IMR-90 (cell line): Measurements from ENCODE around the gene CLEC16A. TPM values are rescaled to one million over a fixed set of nuclear protein-coding genes. Genes with fewer than 3 reads are reported as not detected.

Source experiments
- ATAC-seq: fragments of 200-7000 bp; cut with Tn5 transposase; 2 replicates; pipeline ENCODE4 v1.9.1; 2020; ENCODE audit warnings: low read depth, mild to moderate bottlenecking, moderate library complexity
- BruUV-seq: library from RNA; stranded (reverse); fragments of 400-500 nt; replicated peaks from 2 replicates; lab custom pipeline; 2021; lab: Mats Ljungman, UMichigan
- CTCF ChIA-PET: fragments of 300-600 bp; formaldehyde crosslinking; extraction: SDS; loops from one replicate; lab custom pipeline; 2021; ENCODE audit warnings: antibody characterized with exemption; lab: Yijun Ruan, JAX
- POLR2A ChIA-PET: fragments of 300-600 bp; sonication (Branson Sonifier 250); formaldehyde crosslinking; loops from one replicate; lab custom pipeline; 2022; ENCODE audit warnings: antibody characterized with exemption; ENCODE audit not compliant: unreplicated experiment; lab: Charles Lee
- DNase-seq: peaks from one replicate; pipeline ENCODE4 v3.0.0; 2013
- H2AFZ ChIP-seq: replicated peaks from 2 replicates; pipeline ENCODE3; 2013; ENCODE audit warnings: low read length, mild to moderate bottlenecking; ENCODE audit not compliant: poor library complexity
- H2AK5ac ChIP-seq: 2 replicates; pipeline ENCODE4 v1.6.1; 2013; ENCODE audit warnings: low read depth, low read length, inconsistent platforms
- H2AK9ac ChIP-seq: replicated peaks from 2 replicates; pipeline ENCODE3; 2013; ENCODE audit warnings: mild to moderate bottlenecking, low read depth, low read length, moderate library complexity; ENCODE audit not compliant: poor library complexity
- H2BK120ac ChIP-seq: 2 replicates; pipeline ENCODE4 v1.6.1; 2013; ENCODE audit warnings: low read depth, low read length, inconsistent platforms
- H2BK15ac ChIP-seq: 3 replicates; pipeline ENCODE4 v1.6.1; 2013; ENCODE audit warnings: low read depth, low read length, inconsistent platforms
- H2BK20ac ChIP-seq: 2 replicates; pipeline ENCODE4 v1.6.1; 2013; ENCODE audit warnings: low read depth, mild to moderate bottlenecking, inconsistent platforms, low read length, moderate library complexity
- H2BK5ac ChIP-seq: 2 replicates; pipeline ENCODE4 v1.6.1; 2013; ENCODE audit warnings: mild to moderate bottlenecking, low read depth, low read length, inconsistent platforms; ENCODE audit not compliant: poor library complexity, severe bottlenecking
- H3K14ac ChIP-seq: replicated peaks from 2 replicates; pipeline ENCODE4 v1.6.1; 2013; ENCODE audit warnings: low read depth, low read length, inconsistent platforms
- H3K18ac ChIP-seq: 2 replicates; pipeline ENCODE4 v1.6.1; 2013; ENCODE audit warnings: low read depth, low read length, control low read depth
- H3K23ac ChIP-seq: 2 replicates; pipeline ENCODE4 v1.6.1; 2013; ENCODE audit warnings: low read depth, low read length, inconsistent platforms
- H3K27ac ChIP-seq: 2 replicates; pipeline ENCODE4 v1.5.1; 2013; ENCODE audit warnings: mild to moderate bottlenecking, control low read depth, low read length; ENCODE audit not compliant: insufficient read depth
- H3K27me3 ChIP-seq: 2 replicates; pipeline ENCODE4 v1.6.1; 2013; ENCODE audit warnings: low read length; ENCODE audit not compliant: control insufficient read depth, insufficient read depth
- H3K36me3 ChIP-seq: 2 replicates; pipeline ENCODE4 v1.6.1; 2013; ENCODE audit warnings: low read length, mixed read lengths; ENCODE audit not compliant: control insufficient read depth, insufficient read depth
- H3K4ac ChIP-seq: 2 replicates; pipeline ENCODE4 v1.6.1; 2013; ENCODE audit warnings: low read depth, low read length, inconsistent platforms
- H3K4me1 ChIP-seq: 2 replicates; pipeline ENCODE4 v1.6.1; 2013; ENCODE audit warnings: low read length, mixed read lengths; ENCODE audit not compliant: control insufficient read depth, insufficient read depth
- H3K4me2 ChIP-seq: 2 replicates; pipeline ENCODE4 v1.6.1; 2013; ENCODE audit warnings: low read depth, mild to moderate bottlenecking, control low read depth, low read length, moderate library complexity
- H3K4me3 ChIP-seq: 2 replicates; pipeline ENCODE4 v1.5.1; 2013; ENCODE audit warnings: low read depth, mild to moderate bottlenecking, control low read depth, low read length, moderate library complexity; ENCODE audit not compliant: insufficient read depth
- H3K56ac ChIP-seq: 2 replicates; pipeline ENCODE4 v1.6.1; 2013; ENCODE audit warnings: low read length, inconsistent platforms; ENCODE audit not compliant: insufficient read depth; ENCODE audit errors: extremely low read depth
- H3K79me1 ChIP-seq, 2 experiments: 2 replicates each; pipeline ENCODE4 v1.6.1; 2013; ENCODE audit warnings: low read length in 2 of 2, inconsistent platforms in 1 of 2, low read depth in 1 of 2
- H3K9ac ChIP-seq: 2 replicates; pipeline ENCODE4 v1.6.1; 2013; ENCODE audit warnings: low read depth, low read length, control low read depth
- H3K9me1 ChIP-seq: 2 replicates; pipeline ENCODE4 v1.6.1; 2013; ENCODE audit warnings: low read length, inconsistent platforms; ENCODE audit not compliant: insufficient read depth
- H3K9me3 ChIP-seq: 2 replicates; pipeline ENCODE4 v1.6.1; 2013; ENCODE audit warnings: low read length; ENCODE audit not compliant: control insufficient read depth, insufficient read depth
- H4K20me1 ChIP-seq: 2 replicates; pipeline ENCODE4 v1.6.1; 2013; ENCODE audit warnings: low read length, inconsistent platforms; ENCODE audit not compliant: insufficient read depth
- H4K5ac ChIP-seq: 2 replicates; pipeline ENCODE4 v1.6.1; 2013; ENCODE audit warnings: mild to moderate bottlenecking, low read depth, low read length, control low read depth
- H4K8ac ChIP-seq, 2 experiments: 2 replicates each; pipeline ENCODE4 v1.6.1; 2013; ENCODE audit warnings: low read depth in 2 of 2, low read length in 2 of 2, control low read depth in 1 of 2, inconsistent platforms in 1 of 2
- H4K91ac ChIP-seq: 2 replicates; pipeline ENCODE4 v1.6.1; 2013; ENCODE audit warnings: low read depth, low read length, inconsistent platforms; ENCODE audit not compliant: insufficient read depth
- BHLHE40 ChIP-seq: fragments of 150-350 bp; IDR thresholded peaks from 2 replicates; pipeline ENCODE4 v1.6.1; 2016; ENCODE audit warnings: mild to moderate bottlenecking, low read depth, low read length
- CEBPB ChIP-seq: IDR thresholded peaks from 2 replicates; pipeline ENCODE4 v1.6.1; 2012; ENCODE audit warnings: low read depth, low read length, improper control_type of control experiment
- CTCF ChIP-seq: conservative IDR thresholded peaks from 2 replicates; pipeline ENCODE4 v1.5.1; 2012; ENCODE audit warnings: mild to moderate bottlenecking, low read depth, low read length, improper control_type of control experiment
- ELK1 ChIP-seq: fragments of 150-350 bp; IDR thresholded peaks from 2 replicates; pipeline ENCODE4 v1.6.1; 2016; ENCODE audit warnings: low read depth, mild to moderate bottlenecking, low read length, moderate library complexity, borderline replicate concordance
- FOS ChIP-seq: fragments of 150-350 bp; IDR thresholded peaks from 2 replicates; pipeline ENCODE4 v1.6.1; 2016; ENCODE audit warnings: low read depth, low read length
- MAFK ChIP-seq: IDR thresholded peaks from 2 replicates; pipeline ENCODE4 v1.6.1; 2012; ENCODE audit warnings: low read depth, low read length, improper control_type of control experiment
- MAZ ChIP-seq: IDR thresholded peaks from 2 replicates; pipeline ENCODE4 v1.6.1; 2012; ENCODE audit warnings: low read depth, mild to moderate bottlenecking, low read length, improper control_type of control experiment, moderate library complexity, borderline replicate concordance
- MXI1 ChIP-seq: IDR thresholded peaks from 2 replicates; pipeline ENCODE4 v1.6.1; 2012; ENCODE audit warnings: low read depth, mild to moderate bottlenecking, low read length, moderate library complexity, borderline replicate concordance
- NFE2L2 ChIP-seq: fragments of 150-350 bp; IDR thresholded peaks from 2 replicates; pipeline ENCODE4 v1.6.1; 2016; ENCODE audit warnings: low read depth, mild to moderate bottlenecking, low read length
- POLR2A ChIP-seq: IDR thresholded peaks from 2 replicates; pipeline ENCODE4 v1.6.1; 2012; ENCODE audit warnings: mild to moderate bottlenecking, low read depth, low read length
- RCOR1 ChIP-seq: IDR thresholded peaks from 2 replicates; pipeline ENCODE4 v1.6.1; 2012; ENCODE audit warnings: mild to moderate bottlenecking, low read length, improper control_type of control experiment; ENCODE audit not compliant: insufficient replicate concordance
- RFX5 ChIP-seq: IDR thresholded peaks from 2 replicates; pipeline ENCODE4 v1.8.0; 2012; ENCODE audit warnings: low read depth, mild to moderate bottlenecking, low read length, moderate library complexity
- SMC3 ChIP-seq: fragments of 150-350 bp; IDR thresholded peaks from 2 replicates; pipeline ENCODE4 v1.6.1; 2016; ENCODE audit warnings: low read depth, mild to moderate bottlenecking, antibody characterized with exemption, low read length, moderate library complexity
- USF2 ChIP-seq: fragments of 150-350 bp; IDR thresholded peaks from 2 replicates; pipeline ENCODE4 v1.6.1; 2017; ENCODE audit warnings: mild to moderate bottlenecking, antibody characterized with exemption, low read length, low read depth
- WGBS, 2 experiments: methylation state at CpG; one replicate each; pipeline versions ENCODE4 v1.1.5 to v1.1.7; 2013; ENCODE audit warnings: missing lambda C conversion rate in 2 of 2; ENCODE audit not compliant: insufficient read length in 1 of 2; ENCODE audit errors: extremely low coverage in 2 of 2; 5-methylcytosine and 5-hydroxymethylcytosine counted together
- dilution Hi-C: fragments of 300-500 bp; cut with HindIII; formaldehyde crosslinking; loops from one replicate; pipeline ENCODE4 v1.14.3; 2018; ENCODE audit warnings: low sequenced_read_pairs; ENCODE audit not compliant: unreplicated experiment
- in situ Hi-C: fragments of 300-500 bp; cut with MboI; formaldehyde crosslinking; loops from 3 replicates; pipeline ENCODE4 v1.14.3; 2019; ENCODE audit warnings: low sequenced_read_pairs, inconsistent platforms, mixed read lengths
- intact Hi-C: fragments of 100-400 bp; cut with micrococcal nuclease; formaldehyde crosslinking; loops from 2 replicates; pipeline ENCODE4 v1.10.0; 2022
- polyA plus RNA-seq, 3 experiments: library from polyadenylated mRNA; depleted of rRNA; stranded (reverse); fragments of >200 nt; gene quantifications; 2 replicates each; pipeline ENCODE4 v1.2.3, GENCODE V29; 2012; ENCODE audit warnings: low replicate concordance in 1 of 3
- total RNA-seq: library from RNA; depleted of rRNA; stranded (reverse); fragments of >200 nt; gene quantifications from 2 replicates; pipeline ENCODE4 v1.2.3, GENCODE V29; 2012

CLEC16A gene
- total and polyA plus RNA-seq, 2 of the 4 experiments (the other 2 are of a cell fraction): 15.9 to 16.5 TPM

GRCh38 chr16:11038305-11038704 lies 93.9 kb downstream of the CLEC16A start:
- H3K79me1 ChIP-seq: peaks cover 0 to 10% of the 10 kb centered on the region in 2 experiments; a peak in 1 of 4 replicates
- H3K14ac ChIP-seq: no peak overlapping the region
- peaks cover 14% of the 10 kb centered on the region for H3K4me1 ChIP-seq
- TF ChIP-seq RFX5 (no peak), MAZ (no peak), CTCF (no peak), POLR2A (no peak), FOS (no peak), CEBPB (no peak), SMC3 (no peak), MXI1 (no peak), RCOR1 (no peak), USF2 (no peak), NFE2L2 (no peak), MAFK (no peak), ELK1 (no peak), BHLHE40 (no peak)
- intact Hi-C loops (no loop called here), dilution Hi-C loops (no loop called here), in situ Hi-C loops (no loop called here)
- no peak overlapping the region for H3K18ac ChIP-seq
- peaks cover 16% of the 10 kb centered on the region for H3K9me1 ChIP-seq
- H2AK9ac ChIP-seq: no peak overlapping the region
- no peak overlapping the region for H3K23ac ChIP-seq
- H2AFZ ChIP-seq: no peak overlapping the region
- no peak overlapping the region for H4K91ac ChIP-seq
- peaks cover 30% of the 10 kb centered on the region for H3K36me3 ChIP-seq
- no peaks in the 10 kb centered on the region; the same call in 1 of the 2 replicates for H3K9me3 ChIP-seq
- H2BK5ac ChIP-seq: no peak overlapping the region
- H3K27me3 ChIP-seq: no peaks in the 10 kb centered on the region
- H4K20me1 ChIP-seq: no peaks in the 10 kb centered on the region
- no peak overlapping the region for H3K4me2 ChIP-seq
- H4K5ac ChIP-seq: no peak overlapping the region; the same call in 1 of the 2 replicates
- H3K4me3 ChIP-seq: no peak overlapping the region
- H4K8ac ChIP-seq: no peak overlapping the region
- CTCF ChIA-PET: no interaction called here
- no TSS peak for BruUV-seq
- no peak overlapping the region for H2BK20ac ChIP-seq
- H2AK5ac ChIP-seq: no peak overlapping the region
- ATAC-seq (no peak), DNase-seq (no peak)
- WGBS, 2 experiments: 100% methylated on average over 1 of the region's 4 CpGs; no CpG with 5 or more reads in 1 of the 2 experiments
- H3K9ac ChIP-seq: no peak overlapping the region
- no peak overlapping the region for H2BK120ac ChIP-seq
- POLR2A ChIA-PET: no interaction called here
- no peak overlapping the region for H2BK15ac ChIP-seq
- no peak overlapping the region for H3K4ac ChIP-seq
- H3K27ac ChIP-seq: no peak overlapping the region
- no peak overlapping the region for H3K56ac ChIP-seq
